Islet precursor cell (in vitro differentiated cells): Measurements from ENCODE around the gene RNF208.

Experiments used
- DNase-seq: peaks from one replicate; pipeline ENCODE4 v3.0.0-alpha.2; 2018

Gene RNF208

DNA sequence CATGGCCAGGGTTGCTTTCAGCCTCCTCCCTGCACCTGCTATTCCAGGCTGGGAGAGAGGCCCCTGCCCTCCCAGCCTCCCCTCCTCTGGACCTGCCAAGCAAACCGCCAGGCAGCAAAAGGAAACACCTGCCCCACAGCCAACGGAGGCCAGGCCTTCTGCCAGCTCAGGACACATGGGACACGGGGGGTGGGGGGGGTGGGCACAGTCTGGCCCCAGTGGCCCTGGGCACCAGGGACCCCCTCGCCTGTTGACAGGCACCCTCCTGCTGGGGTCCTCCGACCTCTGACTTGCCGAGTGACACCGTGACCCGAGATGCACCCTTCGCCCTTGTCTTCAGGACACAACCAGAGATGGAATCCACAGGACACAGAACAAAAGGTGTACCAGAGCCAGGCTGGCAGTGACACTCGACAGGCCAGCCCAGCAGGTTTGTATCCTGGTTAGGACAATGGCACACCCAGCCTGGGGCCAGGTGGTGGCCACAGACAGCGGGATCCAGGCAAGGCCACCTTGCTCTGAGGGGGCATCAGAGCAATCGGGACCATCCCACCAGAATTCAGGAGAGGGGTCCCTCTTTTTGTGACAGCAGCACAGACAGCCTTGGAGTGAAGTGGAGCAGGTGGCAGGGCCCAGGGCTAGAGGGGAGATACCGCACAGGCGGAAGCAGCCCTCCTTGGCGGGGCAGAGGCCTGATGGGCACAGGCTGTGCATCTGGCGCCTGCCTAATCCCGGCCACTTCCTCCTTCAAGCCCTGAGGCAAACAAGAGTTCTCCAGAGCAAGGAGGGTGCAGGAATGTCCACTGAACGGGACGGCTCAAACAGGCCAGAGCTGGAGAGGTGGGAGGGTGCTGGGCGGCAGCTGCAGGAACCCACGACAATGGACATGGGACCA, 48.9 kb downstream of the RNF208 start:
- DNase-seq, result no peak

DNA sequence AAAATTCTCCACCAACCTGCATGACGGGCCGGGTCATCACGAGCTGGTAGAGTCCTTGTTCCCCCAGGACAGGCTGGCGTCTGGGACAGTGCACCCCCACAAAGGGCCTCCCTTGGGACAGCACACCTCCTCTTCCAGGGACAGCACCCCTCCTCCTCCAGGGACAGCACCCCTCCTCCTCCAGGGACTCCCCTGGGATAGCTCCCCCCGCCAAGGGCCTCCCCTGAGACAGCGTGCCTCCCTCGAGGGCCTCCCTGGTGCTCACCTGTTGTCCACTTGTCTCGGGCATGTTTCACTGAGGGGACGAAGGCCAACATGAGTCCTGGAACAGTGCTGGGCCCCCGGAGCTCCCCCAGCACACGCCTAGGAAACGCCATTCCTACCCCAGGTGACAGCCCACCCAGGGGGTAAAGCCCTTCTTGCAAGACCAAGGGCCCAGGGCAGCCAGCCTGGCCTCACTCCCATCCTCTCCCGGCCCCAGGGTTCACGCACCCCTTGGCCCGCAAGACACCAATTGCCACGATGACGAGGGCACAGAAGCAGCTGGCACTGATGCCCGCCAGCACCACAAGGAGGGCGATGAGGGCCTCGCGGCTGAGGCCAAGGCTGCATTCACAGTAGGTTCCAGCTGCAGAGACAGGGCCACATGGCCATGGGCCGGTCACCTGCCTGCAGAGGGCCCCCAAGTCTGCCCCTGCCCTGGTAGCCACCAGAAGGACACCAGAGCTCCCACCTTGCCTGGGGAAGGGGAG, 50.7 kb downstream of the RNF208 start:
- no peak for DNase-seq

DNA sequence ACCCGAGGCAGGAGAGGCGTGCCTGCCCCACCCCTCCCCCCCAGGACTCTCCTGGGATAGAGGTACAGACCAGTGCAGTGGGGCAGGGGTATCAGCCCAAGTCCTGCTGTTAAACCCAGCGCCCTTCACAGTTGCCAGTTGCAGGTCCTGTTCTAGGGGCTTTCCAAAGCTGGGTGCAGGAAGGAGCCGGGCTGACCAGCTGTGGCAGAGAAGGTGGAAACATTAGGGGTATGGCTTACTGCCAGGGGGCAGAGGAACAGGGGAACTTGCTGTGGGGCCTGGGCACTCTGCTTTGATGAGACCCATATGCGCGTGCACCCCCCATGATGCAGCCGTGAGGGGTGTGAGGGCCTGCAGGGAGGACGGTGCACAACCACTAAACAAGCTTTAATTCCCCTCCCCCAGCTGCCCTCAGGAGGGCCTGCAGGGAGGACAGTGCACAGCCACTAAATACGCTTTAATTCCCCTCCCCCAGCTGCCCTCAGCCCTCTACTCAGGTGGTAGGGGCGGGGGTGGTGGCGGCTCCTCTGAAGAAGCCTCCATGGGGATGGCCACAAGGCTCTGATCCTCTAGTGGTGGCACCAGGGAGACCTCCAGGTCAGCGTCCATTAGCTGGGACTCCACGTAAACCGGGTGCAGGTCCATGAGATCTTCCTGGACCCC, 51.4 kb downstream of the RNF208 start:
- no peak for DNase-seq
